ENCODE results near the gene CPA1.

DNA sequence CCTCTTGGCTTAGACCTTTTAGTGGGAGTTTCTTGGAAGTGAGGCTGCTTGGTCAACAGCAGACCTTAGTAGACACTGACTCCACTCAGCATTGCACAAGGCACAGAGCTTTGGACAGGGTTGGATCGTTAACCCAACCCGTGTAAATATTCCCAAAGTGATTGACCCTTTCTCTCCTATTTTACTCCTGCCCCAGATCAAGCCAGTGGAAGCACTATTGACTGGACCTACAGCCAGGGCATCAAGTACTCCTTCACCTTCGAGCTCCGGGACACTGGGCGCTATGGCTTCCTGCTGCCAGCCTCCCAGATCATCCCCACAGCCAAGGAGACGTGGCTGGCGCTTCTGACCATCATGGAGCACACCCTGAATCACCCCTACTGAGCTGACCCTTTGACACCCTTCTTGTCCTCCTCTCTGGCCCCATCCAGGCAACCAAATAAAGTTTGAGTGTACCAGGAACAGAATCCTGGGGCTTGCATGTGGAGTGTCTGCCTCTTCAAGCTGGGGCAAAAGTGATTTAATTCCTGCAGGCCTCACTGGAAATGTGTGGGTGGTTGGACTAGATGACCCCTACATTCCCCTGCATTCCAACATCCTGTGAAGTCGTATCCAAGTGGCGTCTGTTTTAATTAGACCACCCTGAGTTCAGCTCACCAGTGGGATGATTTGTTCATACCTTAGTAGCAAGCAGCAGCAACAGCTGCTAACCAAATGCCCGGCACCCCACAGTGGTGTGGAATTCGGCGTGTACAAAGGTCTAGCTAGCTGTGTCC lies 7.5 kb downstream of the CPA1 start:
- TF ChIP-seq, protein P1, sequence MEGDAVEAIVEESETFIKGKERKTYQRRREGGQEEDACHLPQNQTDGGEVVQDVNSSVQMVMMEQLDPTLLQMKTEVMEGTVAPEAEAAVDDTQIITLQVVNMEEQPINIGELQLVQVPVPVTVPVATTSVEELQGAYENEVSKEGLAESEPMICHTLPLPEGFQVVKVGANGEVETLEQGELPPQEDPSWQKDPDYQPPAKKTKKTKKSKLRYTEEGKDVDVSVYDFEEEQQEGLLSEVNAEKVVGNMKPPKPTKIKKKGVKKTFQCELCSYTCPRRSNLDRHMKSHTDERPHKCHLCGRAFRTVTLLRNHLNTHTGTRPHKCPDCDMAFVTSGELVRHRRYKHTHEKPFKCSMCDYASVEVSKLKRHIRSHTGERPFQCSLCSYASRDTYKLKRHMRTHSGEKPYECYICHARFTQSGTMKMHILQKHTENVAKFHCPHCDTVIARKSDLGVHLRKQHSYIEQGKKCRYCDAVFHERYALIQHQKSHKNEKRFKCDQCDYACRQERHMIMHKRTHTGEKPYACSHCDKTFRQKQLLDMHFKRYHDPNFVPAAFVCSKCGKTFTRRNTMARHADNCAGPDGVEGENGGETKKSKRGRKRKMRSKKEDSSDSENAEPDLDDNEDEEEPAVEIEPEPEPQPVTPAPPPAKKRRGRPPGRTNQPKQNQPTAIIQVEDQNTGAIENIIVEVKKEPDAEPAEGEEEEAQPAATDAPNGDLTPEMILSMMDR (IDR thresholded peaks at IDR 0.05; ENCODE audit: insufficient read depth, low read length) = no peak
- TF ChIP-seq, protein P2, sequence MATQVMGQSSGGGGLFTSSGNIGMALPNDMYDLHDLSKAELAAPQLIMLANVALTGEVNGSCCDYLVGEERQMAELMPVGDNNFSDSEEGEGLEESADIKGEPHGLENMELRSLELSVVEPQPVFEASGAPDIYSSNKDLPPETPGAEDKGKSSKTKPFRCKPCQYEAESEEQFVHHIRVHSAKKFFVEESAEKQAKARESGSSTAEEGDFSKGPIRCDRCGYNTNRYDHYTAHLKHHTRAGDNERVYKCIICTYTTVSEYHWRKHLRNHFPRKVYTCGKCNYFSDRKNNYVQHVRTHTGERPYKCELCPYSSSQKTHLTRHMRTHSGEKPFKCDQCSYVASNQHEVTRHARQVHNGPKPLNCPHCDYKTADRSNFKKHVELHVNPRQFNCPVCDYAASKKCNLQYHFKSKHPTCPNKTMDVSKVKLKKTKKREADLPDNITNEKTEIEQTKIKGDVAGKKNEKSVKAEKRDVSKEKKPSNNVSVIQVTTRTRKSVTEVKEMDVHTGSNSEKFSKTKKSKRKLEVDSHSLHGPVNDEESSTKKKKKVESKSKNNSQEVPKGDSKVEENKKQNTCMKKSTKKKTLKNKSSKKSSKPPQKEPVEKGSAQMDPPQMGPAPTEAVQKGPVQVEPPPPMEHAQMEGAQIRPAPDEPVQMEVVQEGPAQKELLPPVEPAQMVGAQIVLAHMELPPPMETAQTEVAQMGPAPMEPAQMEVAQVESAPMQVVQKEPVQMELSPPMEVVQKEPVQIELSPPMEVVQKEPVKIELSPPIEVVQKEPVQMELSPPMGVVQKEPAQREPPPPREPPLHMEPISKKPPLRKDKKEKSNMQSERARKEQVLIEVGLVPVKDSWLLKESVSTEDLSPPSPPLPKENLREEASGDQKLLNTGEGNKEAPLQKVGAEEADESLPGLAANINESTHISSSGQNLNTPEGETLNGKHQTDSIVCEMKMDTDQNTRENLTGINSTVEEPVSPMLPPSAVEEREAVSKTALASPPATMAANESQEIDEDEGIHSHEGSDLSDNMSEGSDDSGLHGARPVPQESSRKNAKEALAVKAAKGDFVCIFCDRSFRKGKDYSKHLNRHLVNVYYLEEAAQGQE (IDR thresholded peaks at IDR 0.05; ENCODE audit: insufficient replicate concordance, low read depth) = no peak
- TF ChIP-seq POLR2AphosphoS5 (IDR thresholded peaks at IDR 0.05; ENCODE audit: low read depth) = no peak

All from HL-60 (cell line).